K562 (cell line): ENCODE measurements around the gene NKAIN4. TPM values are rescaled to one million over a fixed set of nuclear protein-coding genes. Genes with fewer than 3 reads are reported as not detected.

Source experiments
- ATAC-seq: fragments of 200-7000 bp; cut with Tn5 transposase; 3 replicates; pipeline ENCODE4 v1.9.1; 2020; ENCODE audit warnings: moderate library complexity
- BruUV-seq: library from RNA; stranded (reverse); fragments of 400-500 nt; replicated peaks from 2 replicates; lab custom pipeline; 2021; lab: Mats Ljungman, UMichigan
- CTCF ChIA-PET: fragments of 300-600 bp; formaldehyde crosslinking; extraction: SDS; loops from one replicate; lab custom pipeline; 2021; ENCODE audit warnings: low intra/inter-chr PET ratio; lab: Yijun Ruan, JAX
- POLR2A ChIA-PET: fragments of 300-600, 350-650 bp; sonication (Branson Sonifier 250); formaldehyde crosslinking; extraction: SDS; loops from one replicate; lab custom pipeline; 2021; ENCODE audit warnings: antibody characterized with exemption, inconsistent platforms; lab: Yijun Ruan, JAX
- DNase-seq, 4 experiments: peaks; one replicate each; pipeline versions ENCODE4 v3.0.0 to v3.0.0-alpha.2; 2011 to 2018; ENCODE audit warnings: low spot score in 3 of 4, mixed read lengths in 3 of 4; ENCODE audit errors: extremely low read depth in 1 of 4
- FAIRE-seq: peaks from 2 replicates; lab custom pipeline; 2011; peaks lifted over from hg19 to GRCh38; lab: Jason Lieb, UNC
- H2AFZ ChIP-seq: 2 replicates; pipeline ENCODE4 v1.6.0; 2011; ENCODE audit warnings: low read depth, low read length, control low read depth, inconsistent platforms
- H3K27ac ChIP-seq: fragments of 200-600 bp; 3 replicates; pipeline ENCODE4 v1.8.0; 2011; ENCODE audit warnings: low read depth, mild to moderate bottlenecking, control low read depth, inconsistent platforms, low read length, moderate library complexity, mixed read lengths; ENCODE audit errors: extremely low read depth
- H3K27me3 ChIP-seq, 2 experiments: fragments of 300-600 bp in 1 of 2; 2 replicates in 1 of 2; 3 replicates in 1 of 2; pipeline versions ENCODE4 v1.6.0 to v1.8.0; 2011; ENCODE audit warnings: inconsistent platforms in 2 of 2, low read length in 2 of 2, mild to moderate bottlenecking in 1 of 2, mixed read lengths in 1 of 2, moderate library complexity in 1 of 2; ENCODE audit not compliant: control insufficient read depth in 2 of 2, insufficient read depth in 2 of 2
- H3K36me3 ChIP-seq: fragments of 300-600 bp; 3 replicates; pipeline ENCODE4 v1.8.0; 2011; ENCODE audit warnings: mild to moderate bottlenecking, low read length, inconsistent platforms; ENCODE audit not compliant: control insufficient read depth, insufficient read depth
- H3K4me1 ChIP-seq, 2 experiments: fragments of 200-600 bp in 1 of 2; replicated peaks in 1 of 2; 2 replicates in 1 of 2; 3 replicates in 1 of 2; pipeline versions ENCODE4 v1.5.1 to v1.8.0; 2011; ENCODE audit warnings: inconsistent platforms in 2 of 2, low read length in 2 of 2, mild to moderate bottlenecking in 1 of 2, mixed read lengths in 1 of 2, moderate library complexity in 1 of 2; ENCODE audit not compliant: control insufficient read depth in 2 of 2, insufficient read depth in 2 of 2
- H3K4me2 ChIP-seq: 2 replicates; pipeline ENCODE4 v1.6.1; 2011; ENCODE audit warnings: low read length, control low read depth, inconsistent platforms, mixed read lengths; ENCODE audit not compliant: insufficient read depth
- H3K4me3 ChIP-seq: fragments of 200-600 bp; sonication (generic), shearing (Covaris generic); 2 replicates; pipeline ENCODE4 v1.5.1; 2016; ENCODE audit warnings: control low read depth, inconsistent platforms
- H3K79me2 ChIP-seq: fragments of 200-600 bp; 3 replicates; pipeline ENCODE4 v1.8.0; 2011; ENCODE audit warnings: low read length, inconsistent platforms; ENCODE audit not compliant: control insufficient read depth, insufficient read depth
- H3K9ac ChIP-seq, 2 experiments: 2 replicates each; pipeline versions ENCODE4 v1.6.0 to v1.6.1; 2011; ENCODE audit warnings: low read depth in 2 of 2, low read length in 2 of 2, control low read depth in 1 of 2, inconsistent platforms in 1 of 2, mild to moderate bottlenecking in 1 of 2, mixed read lengths in 1 of 2; ENCODE audit not compliant: insufficient read depth in 1 of 2
- H3K9me1 ChIP-seq: one replicate; pipeline ENCODE4 v1.6.0; 2011; ENCODE audit warnings: inconsistent platforms, mild to moderate bottlenecking, low read length, moderate library complexity; ENCODE audit not compliant: control insufficient read depth, insufficient read depth
- H3K9me3 ChIP-seq: replicated peaks from 2 replicates; pipeline ENCODE4 v1.5.1; 2011; ENCODE audit warnings: low read depth, low read length, inconsistent platforms; ENCODE audit not compliant: control insufficient read depth, insufficient read depth
- H4K20me1 ChIP-seq: replicated peaks from 2 replicates; pipeline ENCODE4 v1.6.1; 2011; ENCODE audit warnings: low read length, inconsistent platforms, mixed read lengths; ENCODE audit not compliant: control insufficient read depth, insufficient read depth
- ARID1B ChIP-seq: fragments of 450-650 bp; IDR thresholded peaks from 2 replicates; pipeline ENCODE4 v1.6.1; 2016; ENCODE audit warnings: antibody characterized with exemption, mild to moderate bottlenecking, inconsistent platforms
- CBFA2T2 ChIP-seq: fragments of 450-650 bp; conservative IDR thresholded peaks from 2 replicates; pipeline ENCODE4 v1.6.1; 2017; ENCODE audit warnings: mild to moderate bottlenecking
- CBFA2T3 ChIP-seq: fragments of 450-650 bp; IDR thresholded peaks from 2 replicates; pipeline ENCODE4 v1.6.1; 2017
- COPS2 ChIP-seq: fragments of 450-650 bp; conservative IDR thresholded peaks from 2 replicates; pipeline ENCODE4 v1.6.1; 2016; ENCODE audit warnings: mild to moderate bottlenecking, moderate library complexity
- CTBP1 ChIP-seq: fragments of 450-650 bp; IDR thresholded peaks from 2 replicates; pipeline ENCODE4 v1.6.1; 2016; ENCODE audit warnings: borderline replicate concordance
- DPF2 ChIP-seq: fragments of 450-650 bp; IDR thresholded peaks from 2 replicates; pipeline ENCODE4 v1.6.1; 2016
- EP300 ChIP-seq: IDR thresholded peaks from 2 replicates; pipeline ENCODE4 v1.6.1; 2012; ENCODE audit warnings: low read length, improper control_type of control experiment
- FOS ChIP-seq: IDR thresholded peaks from 3 replicates; pipeline ENCODE4 v1.6.1; 2011; ENCODE audit not compliant: insufficient read length; ENCODE audit errors: extremely low read depth
- JUN ChIP-seq, 2 experiments: sonication (generic) in 1 of 2; formaldehyde crosslinking in 1 of 2; IDR thresholded peaks; 2 replicates each; pipeline versions ENCODE4 v1.6.1 to v1.8.0; 2012 to 2022; ENCODE audit warnings: borderline replicate concordance in 2 of 2, mild to moderate bottlenecking in 2 of 2, improper control_type of control experiment in 1 of 2, low read depth in 1 of 2, low read length in 1 of 2, missing genetic modification reagents in 1 of 2
- JUND ChIP-seq, 2 experiments: IDR thresholded peaks; 2 replicates in 1 of 2; 3 replicates in 1 of 2; pipeline ENCODE4 v1.6.1; 2011; ENCODE audit warnings: borderline replicate concordance in 2 of 2, low read depth in 2 of 2, low read length in 2 of 2, improper control_type of control experiment in 1 of 2, missing biosample characterization in 1 of 2, missing genetic modification characterization in 1 of 2, missing genetic modification reagents in 1 of 2
- NFIX ChIP-seq: fragments of 250-450 bp; sonication (Bioruptor Pico); IDR thresholded peaks from 2 replicates; pipeline ENCODE4 v1.4.0; 2020; ENCODE audit warnings: low read depth, mild to moderate bottlenecking, moderate library complexity
- OTX1 ChIP-seq: fragments of 450-650 bp; formaldehyde crosslinking; IDR thresholded peaks from 2 replicates; pipeline ENCODE4 v1.4.0; 2022; ENCODE audit warnings: mild to moderate bottlenecking
- RBM14 ChIP-seq: fragments of 200-400 bp; formaldehyde crosslinking; IDR thresholded peaks from 2 replicates; pipeline ENCODE4 v1.6.1; 2018; ENCODE audit warnings: low read depth, mild to moderate bottlenecking, low read length, moderate library complexity, borderline replicate concordance; ENCODE audit not compliant: insufficient read depth
- RBM39 ChIP-seq: fragments of 200-400 bp; formaldehyde crosslinking; optimal IDR thresholded peaks from 2 replicates; pipeline ENCODE3; 2018; ENCODE audit warnings: low read depth, low read length
- RCOR1 ChIP-seq, 2 experiments: IDR thresholded peaks; 2 replicates each; pipeline ENCODE4 v1.6.1; 2012; ENCODE audit warnings: low read depth in 2 of 2, low read length in 2 of 2, borderline replicate concordance in 1 of 2, improper control_type of control experiment in 1 of 2
- SOX6 ChIP-seq: fragments of 450-650 bp; IDR thresholded peaks from 2 replicates; pipeline ENCODE4 v1.6.1; 2014; ENCODE audit warnings: mild to moderate bottlenecking
- TAL1 ChIP-seq: fragments of 450-650 bp; IDR thresholded peaks from 2 replicates; pipeline ENCODE4 v1.6.1; 2016; ENCODE audit warnings: mild to moderate bottlenecking
- TCF3 ChIP-seq: sonication (generic); formaldehyde crosslinking; IDR thresholded peaks from 2 replicates; pipeline ENCODE4 v1.4.0; 2020; ENCODE audit warnings: mild to moderate bottlenecking, missing genetic modification reagents
- TEAD4 ChIP-seq, 2 experiments: sonication (generic) in 1 of 2; formaldehyde crosslinking in 1 of 2; IDR thresholded peaks; 2 replicates each; pipeline versions ENCODE4 v1.6.1 to v1.8.0; 2012 to 2022; ENCODE audit warnings: borderline replicate concordance in 1 of 2, inconsistent platforms in 1 of 2, low read length in 1 of 2, mild to moderate bottlenecking in 1 of 2, missing genetic modification reagents in 1 of 2
- WGBS: fragments of 100-300 bp; shearing (Covaris generic); methylation state at CpG from one replicate; pipeline ENCODE4 v1.1.6; 2016; ENCODE audit warnings: low coverage, mixed read lengths; ENCODE audit not compliant: insufficient coverage; ENCODE audit errors: missing lambda C conversion rate; 5-methylcytosine and 5-hydroxymethylcytosine counted together
- in situ Hi-C: fragments of 300-500 bp; cut with MboI; formaldehyde crosslinking; loops from 4 replicates; pipeline ENCODE4 v1.15.0; 2018; ENCODE audit warnings: inconsistent platforms, mixed read lengths
- intact Hi-C: fragments of 100-400 bp; cut with micrococcal nuclease; formaldehyde crosslinking; loops from 2 replicates; pipeline ENCODE4 v1.14.2; 2022
- polyA plus RNA-seq, 8 experiments: library from polyadenylated mRNA; depleted of rRNA in 4 of 8; stranded (reverse) in 5 of 8; unstranded in 3 of 8; fragments of >200 nt; fragmentation: Nextera tagmentation in 2 of 8; fragmentation: Illumina TruSeq in 1 of 8; extraction: Ambion mirVana in 2 of 8; extraction: Trizol in 1 of 8; gene quantifications; 2 replicates each; pipeline versions ENCODE4 v1.2.1 to v1.2.3, GENCODE V29; 2011 to 2014; ENCODE audit warnings: inconsistent platforms in 1 of 8, missing spikeins in 1 of 8
- total RNA-seq, 7 experiments: library from RNA; depleted of rRNA in 6 of 7; stranded (reverse); fragments of >200 nt in 6 of 7; fragmentation: Illumina TruSeq in 2 of 7; extraction: Trizol in 2 of 7; gene quantifications; 2 replicates each; pipeline versions ENCODE4 v1.2.1 to v1.2.3, GENCODE V29; 2011 to 2021; ENCODE audit warnings: low replicate concordance in 1 of 7
- TF ChIP-seq, protein P1 (sequence below): fragments of 450-650 bp; IDR thresholded peaks from 2 replicates; pipeline ENCODE4 v1.6.1; 2018; ENCODE audit not compliant: partially characterized antibody

The NKAIN4 gene
- total and polyA plus RNA-seq, 9 of the 15 experiments (the other 6 are each of a cell fraction or from before 2014, with no cell fraction given) = not detected

DNA sequence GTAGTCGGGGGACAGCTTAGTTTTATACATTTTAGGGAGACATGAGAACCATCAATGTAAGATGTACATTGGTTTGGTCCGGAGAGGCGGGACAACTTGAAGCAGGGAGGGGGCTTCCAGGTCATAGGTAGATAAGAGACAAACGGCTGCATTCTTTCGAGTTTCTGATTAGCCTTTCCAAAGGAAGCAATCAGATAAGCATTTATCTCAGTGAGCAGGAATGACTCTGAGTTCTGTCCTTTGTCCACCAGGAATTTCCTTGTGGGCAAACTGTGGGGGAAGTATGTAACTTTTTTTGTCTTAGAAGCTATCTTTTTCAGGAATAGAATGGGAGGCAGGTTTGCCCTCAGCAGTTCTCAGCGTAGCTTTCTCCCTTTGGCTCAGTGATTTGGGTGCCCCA, 39.7 kb downstream of the NKAIN4 start:
- intact Hi-C loops (no loop called here), in situ Hi-C loops (no loop called here)
- BruUV-seq = no TSS peak
- peak overlapping the region; percentile 93 for H3K4me2 ChIP-seq
- peaks cover 11% of the 10 kb centered on the region for H4K20me1 ChIP-seq
- H3K9me1 ChIP-seq = no peaks in the 10 kb centered on the region
- peaks cover 0 to 4% of the 10 kb centered on the region in 2 experiments; a peak in 1 of 5 replicates for H3K27me3 ChIP-seq
- H3K36me3 ChIP-seq = peaks cover 55% of the 10 kb centered on the region
- peak overlapping the region; percentile 90 for H3K4me3 ChIP-seq
- no peak for DNase-seq
- H3K4me1 ChIP-seq = peaks cover 17 to 34% of the 10 kb centered on the region in 2 experiments; a peak in 4 of 5 replicates
- peak overlapping the region; percentile 18 to 88; a peak in 3 of 4 replicates for H3K9ac ChIP-seq
- H3K79me2 ChIP-seq = peaks cover 61% of the 10 kb centered on the region
- ChIA-PET CTCF (no interaction called here), POLR2A (interaction anchor here (0.6 to 2.3 kb wide), 7 partner anchors 9 to 28 kb away, joined by 3 to 11 read pairs (median 5); no protein-coding TSS in a partner anchor)
- ATAC-seq = no peak
- FAIRE-seq = no peak
- no peak overlapping the region for H2AFZ ChIP-seq
- H3K27ac ChIP-seq = peak overlapping the region; percentile 82; the same call in 1 of the 3 replicates
- 11% methylated on average over 6 of the region's 6 CpGs for WGBS
- no peaks in the 10 kb centered on the region for H3K9me3 ChIP-seq
- TF ChIP-seq NFIX (CRISPR knock-in tag) (no peak), EP300 (peak; percentile 67; the same call in 1 of the 2 replicates), ARID1B (peak; percentile 71), RCOR1 (IDR thresholded peaks at IDR 0.05; ENCODE audit: borderline replicate concordance in 1 of 2, low read depth in 2 of 2, low read length in 2 of 2) (0 out of 4 replicates have a peak, but pooled peaks of 1 of the 2 experiments have one; percentile 11), RBM39 (no peak), TCF3 (CRISPR knock-in tag) (peak; percentile 23), RBM14 (no peak), TAL1 (peak; percentile 33; the same call in 1 of the 2 replicates), JUN (IDR thresholded peaks at IDR 0.05; ENCODE audit: borderline replicate concordance, low read depth, low read length) (no peak), JUN (CRISPR knock-in tag; IDR thresholded peaks at IDR 0.05; ENCODE audit: borderline replicate concordance) (no peak), CBFA2T3 (peak; percentile 55), TEAD4 (IDR thresholded peaks at IDR 0.05; ENCODE audit: low read length) (peak; percentile 42; the same call in 1 of the 2 replicates), TEAD4 (CRISPR knock-in tag; IDR thresholded peaks at IDR 0.05; ENCODE audit: borderline replicate concordance) (no peak), CBFA2T2 (0 out of 2 replicates have a peak, but pooled peaks have one; percentile 16), OTX1 (CRISPR knock-in tag) (no peak), JUND (IDR thresholded peaks at IDR 0.05; ENCODE audit: borderline replicate concordance, low read depth, low read length) (no peak), JUND (tag; IDR thresholded peaks at IDR 0.05; ENCODE audit: borderline replicate concordance, low read depth, low read length) (no peak), SOX6 (peak; percentile 89), DPF2 (peak; percentile 38; the same call in 1 of the 2 replicates), FOS (no peak), CTBP1 (peak; percentile 44; the same call in 1 of the 2 replicates), COPS2 (no peak)
- TF ChIP-seq, protein P1, sequence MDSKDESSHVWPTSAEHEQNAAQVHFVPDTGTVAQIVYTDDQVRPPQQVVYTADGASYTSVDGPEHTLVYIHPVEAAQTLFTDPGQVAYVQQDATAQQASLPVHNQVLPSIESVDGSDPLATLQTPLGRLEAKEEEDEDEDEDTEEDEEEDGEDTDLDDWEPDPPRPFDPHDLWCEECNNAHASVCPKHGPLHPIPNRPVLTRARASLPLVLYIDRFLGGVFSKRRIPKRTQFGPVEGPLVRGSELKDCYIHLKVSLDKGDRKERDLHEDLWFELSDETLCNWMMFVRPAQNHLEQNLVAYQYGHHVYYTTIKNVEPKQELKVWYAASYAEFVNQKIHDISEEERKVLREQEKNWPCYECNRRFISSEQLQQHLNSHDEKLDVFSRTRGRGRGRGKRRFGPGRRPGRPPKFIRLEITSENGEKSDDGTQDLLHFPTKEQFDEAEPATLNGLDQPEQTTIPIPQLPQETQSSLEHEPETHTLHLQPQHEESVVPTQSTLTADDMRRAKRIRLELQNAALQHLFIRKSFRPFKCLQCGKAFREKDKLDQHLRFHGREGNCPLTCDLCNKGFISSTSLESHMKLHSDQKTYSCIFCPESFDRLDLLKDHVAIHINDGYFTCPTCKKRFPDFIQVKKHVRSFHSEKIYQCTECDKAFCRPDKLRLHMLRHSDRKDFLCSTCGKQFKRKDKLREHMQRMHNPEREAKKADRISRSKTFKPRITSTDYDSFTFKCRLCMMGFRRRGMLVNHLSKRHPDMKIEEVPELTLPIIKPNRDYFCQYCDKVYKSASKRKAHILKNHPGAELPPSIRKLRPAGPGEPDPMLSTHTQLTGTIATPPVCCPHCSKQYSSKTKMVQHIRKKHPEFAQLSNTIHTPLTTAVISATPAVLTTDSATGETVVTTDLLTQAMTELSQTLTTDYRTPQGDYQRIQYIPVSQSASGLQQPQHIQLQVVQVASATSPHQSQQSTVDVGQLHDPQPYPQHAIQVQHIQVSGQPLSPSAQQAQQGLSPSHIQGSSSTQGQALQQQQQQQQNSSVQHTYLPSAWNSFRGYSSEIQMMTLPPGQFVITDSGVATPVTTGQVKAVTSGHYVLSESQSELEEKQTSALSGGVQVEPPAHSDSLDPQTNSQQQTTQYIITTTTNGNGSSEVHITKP = peak; percentile 58
